Activated CD4-positive, CD25-positive, alpha-beta regulatory T cell (primary cell): Measurements from ENCODE around the gene PCNX1.
"Not testable (repeated sequence)": the region's sequence is repeated elsewhere in the genome, so short reads cannot be mapped to it uniquely, and the experiment has no call there.

Experiments used
- DNase-seq, 4 experiments: peaks; one replicate each; lab custom pipeline; 2025; lab: John Stamatoyannopoulos, UW

PCNX1 gene

DNA sequence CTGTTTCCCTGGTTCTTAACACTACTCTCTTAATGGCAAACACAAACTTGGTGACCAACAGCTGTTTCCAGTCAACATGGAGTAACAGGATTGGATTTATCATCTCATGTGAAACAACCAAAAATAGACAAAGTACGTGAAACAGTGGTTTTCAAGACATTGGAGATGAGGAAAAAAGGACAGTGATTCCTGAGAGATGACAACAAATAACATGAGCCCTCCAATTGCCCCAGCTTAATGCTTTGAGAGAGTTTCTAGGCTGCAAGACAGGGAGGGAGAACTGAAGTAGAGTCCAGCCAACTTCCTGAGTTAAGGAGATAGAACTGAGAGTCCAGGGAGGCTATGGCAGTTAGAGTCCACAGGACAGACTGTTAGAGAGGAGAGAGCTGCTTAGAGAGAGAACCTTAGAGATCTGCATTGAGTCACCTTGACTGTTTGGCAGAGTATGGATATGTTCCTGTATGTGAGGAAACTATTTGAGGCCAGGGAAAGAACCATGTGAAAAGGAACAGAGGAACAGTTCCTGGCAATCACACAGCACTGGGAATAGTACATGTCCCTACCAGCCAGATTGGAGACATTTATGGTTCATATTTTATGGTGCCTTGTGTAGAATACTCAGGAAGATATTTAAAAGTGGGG lies 106.4 kb downstream of the PCNX1 start:
- DNase-seq: no peak

- not testable (repeated sequence) for DNase-seq
These were observed 112.7 kb downstream of the PCNX1 start for GRCh38 chr14:71019917-71020316.

- no peak for DNase-seq
These were observed 114.2 kb downstream of the PCNX1 start for GRCh38 chr14:71021347-71022011.

GRCh38 chr14:71022012-71022869 lies 115.0 kb downstream of the PCNX1 start:
- DNase-seq: no peak

GRCh38 chr14:71022939-71023338 lies 115.7 kb downstream of the PCNX1 start:
- DNase-seq: no peak

DNA sequence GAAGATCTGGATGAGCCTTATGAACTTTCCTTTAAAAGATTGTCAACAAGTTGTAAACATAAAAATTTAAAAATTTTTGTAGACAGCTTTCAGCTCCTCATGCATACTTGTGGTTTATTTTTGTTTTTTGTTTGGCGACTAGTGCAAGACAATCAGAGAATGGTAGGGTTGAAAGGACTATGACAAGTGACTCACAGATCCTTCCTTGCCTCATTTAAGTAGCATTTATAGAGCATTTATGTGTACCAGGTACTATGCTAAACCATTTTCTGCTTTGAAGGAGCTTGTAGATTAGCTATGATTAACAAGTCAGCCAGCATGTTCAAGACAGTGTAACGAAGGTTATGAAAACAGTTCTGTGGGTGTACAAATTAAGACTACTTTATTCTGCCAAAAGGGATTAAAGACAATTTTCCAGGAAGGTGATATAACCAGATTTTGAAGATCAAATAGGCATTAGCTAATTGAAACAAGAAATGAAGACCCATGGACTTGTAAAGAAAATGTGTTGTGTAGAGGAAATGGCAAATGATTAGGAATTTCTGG lies 122.0 kb downstream of the PCNX1 start:
- DNase-seq: no peak

- DNase-seq: no peak
These were observed 123.7 kb downstream of the PCNX1 start for GRCh38 chr14:71031000-71031399.

DNA sequence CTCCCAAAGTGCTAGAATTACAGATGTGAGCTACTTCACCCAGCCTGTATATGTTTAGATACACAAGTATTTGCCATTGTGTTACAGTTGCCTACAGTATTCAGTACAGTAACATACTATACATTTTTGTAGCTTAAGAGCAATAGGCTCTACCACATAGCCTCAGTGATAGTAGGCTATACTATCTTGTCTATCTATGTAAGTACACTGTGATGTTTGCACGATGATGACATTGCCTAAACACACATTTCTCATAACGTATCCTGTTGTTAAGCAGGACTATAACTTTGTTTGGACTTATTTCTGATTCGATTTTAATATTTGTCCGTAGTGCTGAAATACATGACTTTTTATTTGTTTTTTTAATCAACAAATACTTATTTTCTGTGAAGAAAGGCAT lies 129.2 kb downstream of the PCNX1 start:
- no peak for DNase-seq

- DNase-seq: no peak
These were observed 141.1 kb downstream of the PCNX1 start for GRCh38 chr14:71048393-71048792.

DNA sequence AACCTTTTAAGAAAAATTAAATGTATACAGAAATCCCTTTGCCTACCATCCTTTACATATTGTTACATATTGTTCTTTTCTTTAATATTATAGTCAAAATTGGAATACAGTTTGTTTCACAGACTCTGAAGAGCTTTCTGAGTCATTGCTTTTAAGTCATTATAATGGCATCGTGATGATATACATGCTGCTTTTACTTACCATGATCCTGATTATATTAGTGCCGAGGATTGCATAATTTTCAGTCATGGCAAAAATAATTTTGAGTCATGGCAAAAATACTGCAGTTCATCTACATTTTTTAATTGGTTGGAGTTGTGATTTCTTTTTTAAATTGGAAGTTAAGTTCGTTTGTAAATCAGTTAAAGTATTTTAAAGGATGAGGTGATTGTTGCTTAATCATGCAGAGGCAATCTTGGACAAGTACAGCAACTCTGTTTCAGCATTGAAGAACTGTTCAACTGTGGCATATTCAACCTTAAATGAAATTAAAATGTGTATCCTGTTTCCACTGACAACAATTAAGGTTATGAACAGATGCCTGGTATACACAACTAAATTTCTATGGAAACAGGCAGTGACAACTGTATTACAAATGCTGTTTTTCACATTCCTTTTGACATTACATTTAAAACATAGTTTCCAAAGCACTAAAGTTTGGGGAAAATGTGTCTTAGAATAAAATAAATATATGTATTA lies 142.3 kb downstream of the PCNX1 start:
- DNase-seq: no peak

DNA sequence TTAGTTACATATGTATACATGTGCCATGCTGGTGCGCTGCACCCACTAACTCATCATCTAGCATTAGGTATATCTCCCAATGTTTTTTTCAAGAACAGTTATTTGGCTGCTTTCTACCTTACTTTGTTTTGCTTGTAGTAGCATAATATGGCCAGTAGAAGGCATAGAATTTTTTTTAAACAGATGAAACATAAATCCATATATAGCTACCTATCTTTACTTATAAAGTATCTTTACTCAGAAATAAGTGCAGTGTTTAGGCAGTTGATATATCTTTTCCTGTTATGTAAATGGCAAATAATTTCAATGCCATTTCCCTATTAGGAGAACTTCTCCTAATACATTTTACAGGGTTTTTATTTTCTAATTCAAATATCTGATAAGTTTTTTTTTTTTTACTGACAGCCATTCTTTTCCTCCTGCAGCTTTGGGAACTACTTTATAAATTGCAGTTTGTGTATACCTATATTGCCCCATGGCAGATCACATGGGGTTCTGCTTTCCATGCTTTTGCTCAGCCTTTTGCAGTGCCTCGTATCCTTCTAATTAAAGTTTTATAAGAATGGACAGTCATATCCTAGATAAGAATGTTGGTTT lies 143.1 kb downstream of the PCNX1 start:
- DNase-seq: no peak

DNA sequence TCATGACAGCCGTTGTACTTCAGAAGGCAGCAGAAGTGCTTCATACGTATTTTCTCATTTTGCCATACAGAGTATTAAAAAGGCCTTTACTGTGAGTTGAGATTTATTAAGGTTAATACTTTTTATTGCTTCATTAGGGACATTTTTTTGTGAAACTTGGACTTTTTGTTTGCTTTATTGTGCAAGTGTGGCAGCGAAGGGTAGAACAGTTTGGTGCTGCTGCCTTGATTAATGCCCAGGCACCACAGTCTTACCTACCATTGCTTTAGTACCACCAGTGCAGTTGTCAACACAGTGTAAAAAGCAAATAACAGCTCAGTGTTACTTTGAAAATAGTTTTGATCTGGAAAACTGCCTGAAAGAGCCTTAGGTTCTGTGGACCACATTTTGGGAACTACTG lies 147.4 kb downstream of the PCNX1 start:
- no peak for DNase-seq

DNA sequence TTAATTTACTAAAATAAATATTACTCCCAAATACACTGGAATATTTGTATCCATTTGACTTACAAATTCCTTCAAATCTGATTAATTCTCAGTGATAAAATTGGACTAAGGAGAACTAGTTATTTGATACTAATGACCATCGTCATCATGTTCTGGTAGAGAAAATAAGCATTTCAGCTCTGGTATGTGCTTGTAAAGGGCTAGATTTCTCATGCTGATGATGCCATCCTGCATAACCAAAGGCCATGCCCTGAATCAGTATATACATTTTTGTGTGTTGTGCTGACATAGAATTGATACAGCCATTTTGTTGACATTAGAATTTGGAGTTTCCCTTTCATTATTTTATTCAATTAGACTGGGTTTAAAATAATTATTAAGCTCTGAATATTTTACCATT lies 148.9 kb downstream of the PCNX1 start:
- DNase-seq: no peak

DNA sequence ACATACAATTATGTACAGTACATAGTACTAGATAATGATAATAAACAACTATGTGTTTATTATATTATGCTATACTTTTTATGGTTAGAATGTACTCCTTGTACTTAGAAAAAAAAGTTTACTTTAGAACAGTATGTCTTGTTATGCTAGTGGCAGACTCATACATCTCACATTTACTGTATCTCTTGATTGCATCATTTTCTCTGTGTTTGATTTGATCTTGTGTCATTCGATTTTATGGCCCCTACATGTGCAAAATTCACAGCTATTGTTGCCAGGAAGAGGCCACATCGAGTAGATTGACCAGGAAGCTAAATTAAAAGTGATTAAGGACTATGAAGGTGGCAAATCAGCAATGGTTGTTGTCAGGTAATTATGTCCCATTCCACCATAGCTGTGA lies 153.0 kb downstream of the PCNX1 start:
- DNase-seq: no peak

DNA sequence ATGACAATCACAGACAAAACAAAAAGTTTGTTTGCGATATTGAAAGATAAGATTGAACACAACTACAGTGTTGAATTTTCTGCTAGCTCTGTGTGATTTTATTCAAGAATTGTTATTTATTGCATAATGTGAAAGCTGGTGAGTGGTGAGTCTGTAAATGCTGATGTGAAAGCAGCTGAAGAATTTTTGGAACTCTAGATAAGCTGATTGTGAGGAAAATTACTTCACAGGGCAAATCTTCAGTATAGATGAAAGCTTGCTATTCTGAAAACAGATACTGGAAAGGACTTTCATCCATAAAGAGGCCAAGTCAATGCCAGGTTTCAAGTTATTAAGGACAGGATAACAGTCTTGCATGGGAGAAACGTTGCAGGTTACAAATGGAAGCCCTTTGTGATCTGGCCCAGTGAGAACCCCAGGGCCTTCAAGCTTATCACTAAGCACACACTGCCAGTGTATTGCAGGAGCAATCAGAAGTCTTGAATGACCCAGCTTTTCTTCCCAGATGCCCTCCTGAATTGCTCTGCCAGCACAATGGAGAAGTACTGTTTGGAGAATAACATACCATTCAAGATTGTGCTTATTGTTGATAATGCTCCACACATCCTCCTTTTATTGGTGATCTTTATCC lies 153.7 kb downstream of the PCNX1 start:
- no peak for DNase-seq

- DNase-seq: no peak
These were observed 154.2 kb downstream of the PCNX1 start for GRCh38 chr14:71061458-71061857.

GRCh38 chr14:71062581-71063303 lies 155.5 kb downstream of the PCNX1 start:
- DNase-seq: no peak

- no peak for DNase-seq
These were observed 156.1 kb downstream of the PCNX1 start for GRCh38 chr14:71063351-71063750.

- not testable (repeated sequence) for DNase-seq
These were observed 157.5 kb downstream of the PCNX1 start for GRCh38 chr14:71064747-71065146.

DNA sequence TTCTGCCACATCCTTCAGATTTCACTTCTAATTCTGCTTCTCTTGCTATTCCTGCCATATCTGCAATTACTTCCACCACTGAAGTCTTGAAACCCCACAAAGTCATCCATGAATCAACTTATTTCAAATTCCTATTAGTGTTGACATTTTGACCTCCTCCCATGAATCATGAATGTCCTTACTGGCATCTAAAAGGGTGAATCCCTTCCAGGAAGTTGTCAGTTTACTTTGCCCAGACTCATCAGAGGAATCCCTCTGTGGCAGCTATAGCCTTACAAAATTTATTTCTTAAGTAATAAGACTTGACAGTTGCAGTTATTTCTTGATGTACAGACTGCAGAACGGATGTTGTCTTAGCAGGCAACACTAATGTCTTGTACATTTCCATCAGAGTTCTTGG lies 162.9 kb downstream of the PCNX1 start:
- DNase-seq: no peak

DNA sequence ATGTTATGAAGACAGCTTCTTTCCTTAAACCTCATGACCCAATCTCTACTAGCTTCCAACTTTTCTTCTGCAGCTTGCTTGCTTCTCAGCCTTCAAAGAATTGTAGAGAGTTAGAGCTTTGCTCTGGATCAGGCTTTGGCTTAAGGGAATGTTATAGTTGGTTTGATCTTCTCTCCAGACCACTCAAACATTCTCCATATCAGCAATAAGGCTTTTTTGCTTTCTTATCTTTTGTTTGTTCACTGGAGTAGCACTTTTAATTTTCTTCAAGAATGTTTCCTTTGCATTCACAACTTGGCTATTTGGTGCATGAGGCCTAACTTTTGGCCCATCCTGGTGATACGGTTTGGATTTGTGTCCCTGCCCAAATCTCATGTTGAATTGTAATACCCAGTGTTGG lies 163.8 kb downstream of the PCNX1 start:
- no peak for DNase-seq
